GM21825 (cell line): ENCODE results near the gene GFI1.

ENCODE experiments used
- ATAC-seq: cut with Tn5 transposase; IDR thresholded peaks from one replicate; pipeline ENCODE4 v1.9.1; 2021; ENCODE audit warnings: mild to moderate bottlenecking, moderate library complexity; ENCODE audit not compliant: unreplicated experiment

Gene GFI1

DNA sequence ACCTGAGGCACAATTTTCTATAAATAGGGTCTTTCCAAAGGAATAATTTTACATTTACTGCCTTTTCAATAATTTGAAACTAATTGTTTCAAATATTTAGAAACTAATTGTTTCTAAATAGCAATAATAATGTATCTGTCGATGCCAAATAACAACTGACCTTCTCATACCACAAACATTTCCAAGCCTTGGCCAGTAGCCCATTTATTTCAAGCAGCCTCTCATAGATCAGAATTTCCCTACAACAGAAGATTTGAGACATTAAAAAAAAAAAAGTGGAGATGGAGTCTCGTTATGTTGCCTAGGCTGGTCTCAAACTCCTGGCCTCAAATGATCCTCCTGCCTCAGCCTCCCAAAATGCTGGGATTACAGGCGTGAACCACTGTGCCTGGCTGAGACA lies 2.1 kb upstream of the GFI1 start:
- no peak for ATAC-seq

GRCh38 chr1:92488416-92488815 lies 1.7 kb upstream of the GFI1 start:
- ATAC-seq: no peak

DNA sequence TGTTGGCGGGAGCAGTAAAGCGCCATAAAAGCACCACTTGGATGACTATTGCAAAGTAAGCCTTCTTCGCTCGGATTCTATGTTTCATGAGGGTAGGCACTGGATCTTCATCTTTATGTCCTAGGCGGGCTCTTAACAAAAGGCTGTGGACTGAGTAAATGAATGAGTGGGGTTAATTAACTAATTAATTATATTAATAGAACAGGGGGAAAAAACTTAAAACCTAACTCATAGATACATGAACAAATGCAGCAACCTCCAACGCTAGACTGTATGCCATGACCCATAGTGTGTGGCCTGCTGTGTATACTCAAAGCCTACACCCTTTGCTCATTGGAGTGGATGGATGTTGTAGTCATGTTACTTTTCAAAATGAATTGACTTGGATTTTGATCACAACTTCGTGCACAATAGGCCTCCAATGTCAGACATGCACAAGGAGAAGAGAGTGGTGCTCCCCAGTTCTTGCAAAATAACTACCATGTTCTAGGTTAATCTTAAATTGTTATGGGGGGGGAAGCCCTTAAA lies 417 bp upstream of the GFI1 start:
- no peak for ATAC-seq

DNA sequence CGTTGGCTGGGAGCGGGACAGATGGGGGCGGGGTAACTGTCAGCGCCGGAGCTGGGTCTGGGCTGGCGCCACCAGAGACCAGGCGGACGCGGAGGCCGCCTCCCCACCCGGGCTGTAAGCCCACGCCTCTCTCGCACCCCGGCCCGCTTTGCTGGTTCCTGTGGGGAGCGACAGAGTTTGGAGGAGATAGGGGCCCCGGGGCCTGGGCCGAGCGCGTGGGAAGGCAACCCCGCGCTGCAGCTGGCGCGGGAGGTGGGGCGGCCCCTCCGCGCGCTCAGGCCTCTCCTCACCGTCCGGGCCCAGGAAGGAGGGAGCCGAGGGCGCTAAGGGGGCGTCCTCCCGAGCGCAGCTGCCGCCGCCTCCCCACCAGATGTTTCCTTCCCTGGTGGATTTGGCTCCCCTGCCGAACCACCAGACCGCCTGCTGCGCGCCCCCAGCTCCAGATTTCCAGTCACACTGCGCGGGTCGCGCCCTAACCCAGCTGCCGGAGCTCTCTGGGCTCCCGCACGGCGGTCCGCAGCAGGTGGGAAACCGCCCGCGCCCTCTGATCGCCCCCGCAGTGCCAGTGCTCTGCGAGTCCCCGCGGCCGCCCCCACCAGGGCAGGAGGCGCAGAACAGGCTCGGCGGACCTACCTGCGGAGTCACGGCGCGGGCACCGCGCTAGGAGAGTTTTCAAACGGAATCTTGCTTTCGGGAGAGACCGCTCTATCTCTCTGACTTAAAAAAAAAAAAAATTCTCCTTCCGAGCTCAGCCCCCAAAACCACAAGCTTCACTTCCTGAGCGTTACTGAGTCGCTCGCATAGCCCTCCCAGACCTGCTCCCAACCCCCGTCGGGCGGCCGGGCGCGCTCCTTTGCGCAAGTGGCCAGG lies 1.1 kb downstream of the GFI1 start:
- peak; percentile 55 for ATAC-seq

DNA sequence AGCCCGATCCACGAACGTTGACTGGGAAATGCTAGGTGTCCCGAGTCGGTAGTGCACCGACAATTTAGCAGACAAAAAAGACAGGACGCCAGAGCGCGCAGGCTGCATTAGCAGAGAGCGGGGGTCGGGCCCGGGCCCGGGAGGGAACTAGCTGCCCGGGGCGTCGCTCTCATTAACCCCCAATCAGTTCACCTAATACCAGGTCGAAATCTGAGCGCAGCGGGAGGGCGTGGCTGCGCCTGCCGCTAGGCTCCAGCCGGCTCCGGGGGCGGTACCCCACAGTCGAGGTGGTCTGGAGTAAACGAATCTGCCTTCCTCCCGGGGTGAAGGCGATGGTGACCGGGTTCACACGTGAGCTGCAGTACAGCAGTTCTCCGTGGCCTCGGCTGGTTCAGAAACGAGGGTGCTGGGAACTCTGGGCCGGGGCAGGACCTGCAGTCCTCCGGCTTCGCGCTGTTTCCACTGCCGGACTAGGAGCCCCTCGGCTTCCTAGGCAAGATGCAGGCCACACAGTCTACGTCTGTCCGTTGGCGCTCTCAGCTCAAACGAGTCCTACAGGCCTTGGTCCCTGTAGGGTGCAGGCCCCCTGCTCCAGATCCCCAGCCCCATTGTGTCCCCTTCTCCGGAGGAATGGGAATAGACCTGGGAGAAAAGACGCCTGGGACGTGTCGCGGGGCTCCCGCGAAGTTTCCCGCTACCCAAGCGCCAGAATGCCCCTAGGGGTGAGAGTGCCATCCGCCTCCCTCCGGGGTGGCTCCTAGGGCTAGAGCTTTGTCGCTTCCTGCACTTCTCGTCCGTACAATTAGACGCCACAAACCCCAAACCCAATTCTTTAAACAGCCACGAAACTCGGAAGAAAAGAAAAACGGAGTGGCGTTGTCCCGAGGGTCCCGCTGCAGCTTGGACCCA lies 2.0 kb downstream of the GFI1 start:
- peak; percentile 27 for ATAC-seq

- ATAC-seq: peak; percentile 9
Observed at GRCh38 chr1:92483610-92484471, 2.9 kb downstream of the GFI1 start.

DNA sequence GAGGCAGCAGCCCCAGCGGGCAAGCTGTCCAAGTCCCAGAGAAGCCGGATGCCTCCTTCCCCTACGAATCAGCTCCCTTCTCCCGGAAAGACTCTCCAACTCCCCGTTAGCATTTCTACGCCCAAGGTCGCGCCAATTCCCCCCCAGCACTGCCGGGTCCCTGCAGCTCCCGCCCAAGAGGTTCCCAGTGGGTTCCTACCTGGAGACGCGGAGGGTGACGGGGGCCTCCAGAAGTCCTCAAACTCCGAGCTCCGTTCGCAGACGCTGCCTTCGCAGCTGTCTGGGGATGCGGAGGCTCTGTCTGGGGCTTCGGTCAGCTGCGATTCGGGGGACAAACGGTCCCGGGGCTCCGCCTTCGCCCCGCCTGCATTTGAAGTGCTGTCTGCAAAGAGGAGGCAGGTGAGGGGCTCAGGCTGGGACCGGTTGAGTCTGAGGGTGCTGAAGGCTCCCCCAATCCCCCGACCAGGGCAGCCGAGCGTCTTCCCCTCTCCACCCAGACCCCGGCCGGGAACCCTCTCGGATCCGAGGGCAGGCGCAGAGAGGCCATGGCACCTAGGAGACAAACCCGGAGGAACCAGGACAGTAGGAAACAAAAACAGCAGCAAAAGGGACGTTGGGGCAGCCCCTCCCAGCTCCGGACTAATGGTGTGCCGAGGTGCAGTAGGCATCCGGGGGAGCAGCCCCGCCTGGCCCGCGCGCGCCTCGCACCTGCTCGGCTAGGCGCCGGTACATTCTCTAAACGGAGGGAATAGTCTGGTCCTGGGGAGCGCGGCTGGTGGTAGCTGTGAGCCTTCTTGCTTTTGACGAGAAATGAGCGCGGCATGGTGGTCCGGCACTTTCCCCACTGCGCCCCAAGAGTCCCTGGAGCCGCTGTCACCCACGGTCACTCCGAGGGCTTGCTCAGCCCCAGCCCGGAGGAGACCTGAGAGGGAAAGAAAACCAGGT lies 3.8 kb downstream of the GFI1 start:
- no peak for ATAC-seq

- ATAC-seq: no peak
Observed at GRCh38 chr1:92481971-92482664, 4.6 kb downstream of the GFI1 start.

GRCh38 chr1:92481599-92481925 lies 5.2 kb downstream of the GFI1 start:
- no peak for ATAC-seq

GRCh38 chr1:92480813-92481598 lies 5.7 kb downstream of the GFI1 start:
- ATAC-seq: no peak

DNA sequence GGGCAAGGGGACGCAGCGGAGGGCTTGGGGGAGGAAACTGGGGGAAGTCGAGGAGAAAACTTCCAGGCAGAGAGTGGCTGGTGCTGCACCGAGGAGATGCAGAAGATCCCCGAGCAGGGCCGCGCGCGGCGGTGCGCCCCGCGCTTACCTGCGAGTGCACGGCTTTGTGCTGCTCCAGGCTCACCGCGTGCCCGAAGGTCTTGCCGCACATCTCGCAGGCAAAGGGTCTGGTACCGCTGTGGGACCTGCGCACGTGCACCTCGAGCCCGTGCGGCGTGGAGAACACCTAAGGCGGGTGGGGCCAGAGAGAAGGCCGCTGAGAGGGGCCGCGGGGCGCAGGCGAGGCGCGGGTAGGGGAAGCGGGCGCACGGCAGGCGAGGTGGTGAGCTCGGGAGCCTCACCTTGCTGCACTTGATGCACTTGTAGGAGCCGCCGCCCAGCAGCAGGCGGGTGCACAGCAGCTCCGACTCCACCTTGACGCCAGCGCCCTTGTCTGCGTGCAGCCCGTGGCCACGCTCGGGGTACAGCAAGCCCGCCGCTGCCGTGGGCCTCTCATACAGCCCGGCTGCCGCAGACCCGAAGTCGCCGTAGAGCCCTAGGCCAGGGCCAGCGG lies 6.4 kb downstream of the GFI1 start:
- no peak for ATAC-seq

- no peak for ATAC-seq
Observed at GRCh38 chr1:92479587-92479986, 7.1 kb downstream of the GFI1 start.

GRCh38 chr1:92478393-92478792 lies 8.3 kb downstream of the GFI1 start:
- ATAC-seq: no peak

GRCh38 chr1:92476071-92476631 lies 10.6 kb downstream of the GFI1 start:
- ATAC-seq: peak; percentile 41

- no peak for ATAC-seq
Observed at GRCh38 chr1:92475029-92475428, 11.7 kb downstream of the GFI1 start.

- peak; percentile 59 for ATAC-seq
Observed at GRCh38 chr1:92473781-92474495, 12.8 kb downstream of the GFI1 start.

DNA sequence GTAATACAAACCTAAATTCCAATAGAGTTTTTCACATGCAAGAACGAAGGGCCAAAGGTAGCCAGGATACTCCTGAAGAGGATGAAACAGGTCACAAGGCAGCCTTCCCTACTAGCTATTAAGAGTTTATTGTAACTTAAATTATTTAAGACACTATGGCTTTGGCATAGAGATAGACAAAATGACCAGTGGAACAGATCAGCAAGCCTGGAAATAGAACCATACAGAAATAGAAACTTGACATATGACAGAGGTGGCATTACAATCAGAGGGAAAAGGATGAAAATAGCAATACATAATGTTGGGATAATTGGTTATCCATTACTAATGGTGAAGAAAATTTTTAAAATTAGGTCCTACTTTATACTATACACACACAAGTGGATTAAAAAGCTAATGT lies 16.5 kb downstream of the GFI1 start:
- ATAC-seq: no peak
